GM19193 (cell line): ENCODE measurements around the gene CNTN5.

Source experiments
- POLR2A ChIP-seq: IDR thresholded peaks from 4 replicates; pipeline ENCODE4 v1.6.1; 2011; ENCODE audit not compliant: insufficient read depth, insufficient read length; ENCODE audit errors: extremely low read depth

The CNTN5 gene

DNA sequence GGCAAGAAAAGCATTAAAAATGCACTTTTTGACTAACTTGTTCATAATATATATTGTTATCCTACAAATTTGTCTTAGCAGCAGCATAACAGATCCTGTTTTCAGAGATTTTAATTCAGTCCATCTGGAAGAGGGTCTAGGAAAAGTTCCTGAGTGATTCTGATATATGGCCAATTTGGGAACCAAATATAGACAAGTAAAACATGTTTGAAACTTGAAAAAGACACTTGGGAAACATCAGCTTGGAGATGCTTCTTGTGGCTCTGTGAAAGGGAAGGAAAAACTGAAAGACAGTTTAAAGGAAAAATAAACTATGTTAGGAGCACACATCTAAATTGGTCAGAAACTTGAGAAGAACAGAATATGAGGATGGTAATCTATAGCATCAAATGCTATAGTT lies 697.5 kb downstream of the CNTN5 start:
- no peak for TF ChIP-seq POLR2A

DNA sequence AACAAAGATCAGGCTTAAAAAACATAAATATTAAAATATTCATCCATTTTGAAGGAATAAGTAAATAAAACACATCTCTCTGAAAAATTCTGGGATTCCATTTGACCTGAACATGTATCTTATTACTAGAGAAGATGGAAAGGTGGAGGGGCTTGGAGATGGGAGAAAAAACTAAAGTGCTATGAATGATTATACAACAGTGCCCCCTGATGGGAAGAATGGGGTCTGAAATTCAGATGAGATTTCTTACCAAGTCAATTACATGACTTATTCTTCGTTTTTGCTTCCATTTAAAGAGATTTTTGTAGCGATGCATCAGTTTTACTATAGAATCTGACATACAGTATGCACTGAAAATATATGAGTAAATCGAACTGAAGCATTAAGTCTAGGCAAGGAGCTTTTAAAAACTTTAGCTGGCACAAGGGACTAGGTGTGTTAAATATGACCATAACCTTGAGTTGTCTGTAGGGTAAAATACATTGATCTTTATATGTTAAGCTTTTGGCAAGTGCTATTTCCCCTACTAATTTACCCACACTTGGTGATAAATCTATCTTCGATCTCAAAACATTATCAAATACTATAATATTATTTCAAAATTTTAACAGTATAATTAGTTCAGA lies 718.8 kb downstream of the CNTN5 start:
- no peak for TF ChIP-seq POLR2A

DNA sequence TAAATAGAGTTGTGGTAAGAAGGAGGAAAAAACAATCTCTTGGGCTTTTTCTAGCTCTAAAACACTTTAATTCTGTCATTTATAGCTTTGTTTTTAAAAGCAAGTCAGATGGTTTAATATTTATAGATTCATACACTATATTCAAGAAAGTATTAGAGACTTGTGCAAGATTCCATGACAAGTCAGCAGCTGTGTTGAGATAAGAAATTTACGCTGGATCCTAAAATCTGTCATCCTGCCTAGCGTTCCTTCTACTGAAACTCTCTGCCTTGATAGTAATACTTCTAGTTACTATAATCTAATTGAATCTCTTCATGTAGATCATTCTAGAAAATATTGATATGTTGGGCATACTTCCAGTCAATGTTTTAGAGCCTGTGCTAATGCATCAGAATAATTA lies 721.8 kb downstream of the CNTN5 start:
- TF ChIP-seq POLR2A = no peak

DNA sequence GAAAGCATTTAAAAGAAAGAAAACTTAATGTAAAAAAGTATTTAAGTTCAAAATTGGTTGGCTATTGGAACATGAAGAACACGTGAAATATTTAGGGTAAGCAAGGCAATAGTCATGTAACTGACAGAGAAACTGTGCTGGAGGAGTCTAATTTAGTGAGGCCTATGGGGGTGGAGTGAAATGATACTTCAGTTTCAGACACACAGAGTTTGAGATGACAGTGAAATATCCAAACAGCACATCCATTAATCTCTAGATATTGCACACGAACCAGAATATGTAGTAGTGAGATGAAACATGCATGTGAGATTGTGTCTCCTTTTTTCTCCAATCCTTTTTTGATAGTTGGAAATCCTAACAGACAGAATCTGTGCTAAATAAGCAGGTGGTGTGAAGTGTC lies 739.0 kb downstream of the CNTN5 start:
- TF ChIP-seq POLR2A = no peak

DNA sequence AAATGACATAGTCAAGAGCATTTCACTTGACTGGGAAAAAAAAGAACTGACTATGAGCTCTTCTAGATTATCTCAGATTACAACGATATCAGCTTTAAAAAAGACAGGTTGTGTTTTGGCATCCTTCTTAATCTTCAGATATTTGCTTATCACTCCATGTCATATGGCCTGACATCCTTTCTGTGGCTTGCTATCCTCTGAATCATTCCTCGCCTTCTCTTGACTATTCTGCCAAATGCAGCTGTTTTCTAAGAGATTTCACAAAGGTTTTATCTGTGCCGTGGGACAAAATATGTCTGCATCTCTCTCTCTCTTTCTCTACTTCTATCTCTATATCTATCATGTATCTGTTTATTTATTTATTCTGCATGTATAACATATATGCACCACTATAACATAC lies 746.1 kb downstream of the CNTN5 start:
- TF ChIP-seq POLR2A = no peak

DNA sequence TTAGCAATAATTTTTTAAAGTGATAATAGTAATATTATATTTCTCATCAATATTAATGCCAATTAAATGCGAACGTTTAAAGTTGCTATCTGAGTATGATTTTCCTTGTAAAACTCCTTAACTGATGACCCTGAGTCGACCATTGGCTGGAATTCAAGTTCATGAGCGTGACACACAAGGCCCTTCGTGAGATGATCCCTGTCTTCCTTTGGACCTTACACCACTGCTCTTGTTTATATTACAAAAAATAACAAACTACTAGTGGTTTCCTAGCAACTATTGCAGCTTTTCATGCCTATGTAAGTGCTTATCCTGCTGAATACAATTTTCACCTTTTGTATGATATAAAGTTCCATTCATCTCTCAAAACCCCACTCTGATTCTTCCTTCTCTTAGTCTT lies 752.9 kb downstream of the CNTN5 start:
- TF ChIP-seq POLR2A = no peak

DNA sequence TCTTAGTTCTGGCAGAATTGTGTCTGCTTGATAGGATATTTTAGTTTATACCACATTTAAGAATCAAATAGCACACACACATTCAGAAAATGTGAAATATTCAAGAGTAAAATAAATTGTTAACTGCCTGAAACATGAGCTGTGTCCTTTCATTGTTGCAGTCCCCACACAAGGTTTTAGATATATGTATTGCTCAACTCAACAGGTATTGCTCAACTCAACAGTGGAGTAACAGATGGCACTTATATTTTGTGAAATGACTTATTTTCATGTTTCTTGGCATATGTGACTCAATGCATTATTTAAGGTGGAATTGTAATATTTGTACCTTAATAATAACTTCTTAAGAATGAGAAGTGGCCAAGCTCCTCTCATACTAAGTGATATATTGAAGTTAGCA lies 760.3 kb downstream of the CNTN5 start:
- no peak for TF ChIP-seq POLR2A

DNA sequence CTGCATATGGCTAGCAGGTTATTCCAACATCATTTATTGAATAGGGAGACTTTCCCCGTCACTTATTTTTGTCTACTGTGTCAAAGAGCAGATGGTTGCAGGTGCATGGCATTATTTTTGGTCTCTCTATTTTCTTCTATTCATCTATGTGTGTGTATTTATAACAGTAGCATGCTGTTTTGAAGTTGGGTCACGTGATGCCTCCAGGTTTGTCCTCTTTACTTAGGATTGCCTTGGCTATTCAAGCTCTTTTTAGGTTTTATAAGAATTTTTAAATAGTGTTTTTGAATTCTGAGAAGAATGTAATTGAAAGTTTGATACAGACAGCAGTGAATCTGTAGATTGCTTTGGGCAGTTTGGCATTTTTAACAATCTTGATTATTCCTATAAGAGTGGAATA lies 770.6 kb downstream of the CNTN5 start:
- no peak for TF ChIP-seq POLR2A

DNA sequence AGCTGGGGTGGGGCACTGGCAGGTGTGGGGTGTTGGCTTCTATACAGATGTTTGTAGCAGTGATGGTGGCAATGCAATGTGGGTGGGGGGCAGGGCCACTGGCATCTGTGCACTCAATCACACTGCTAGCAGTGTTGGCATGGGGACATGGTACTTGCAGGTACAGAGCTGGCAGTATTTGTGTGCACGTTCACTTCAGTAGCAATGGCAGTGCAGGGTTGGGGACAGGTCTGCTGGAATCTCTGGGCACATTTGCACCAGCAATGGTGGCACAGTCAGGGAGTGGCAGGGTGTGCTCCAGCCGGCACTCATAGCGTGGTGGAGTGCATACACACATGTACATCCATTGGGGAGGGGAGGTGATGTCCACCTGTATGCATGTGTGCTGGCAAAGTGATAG lies 775.2 kb downstream of the CNTN5 start:
- no peak for TF ChIP-seq POLR2A

DNA sequence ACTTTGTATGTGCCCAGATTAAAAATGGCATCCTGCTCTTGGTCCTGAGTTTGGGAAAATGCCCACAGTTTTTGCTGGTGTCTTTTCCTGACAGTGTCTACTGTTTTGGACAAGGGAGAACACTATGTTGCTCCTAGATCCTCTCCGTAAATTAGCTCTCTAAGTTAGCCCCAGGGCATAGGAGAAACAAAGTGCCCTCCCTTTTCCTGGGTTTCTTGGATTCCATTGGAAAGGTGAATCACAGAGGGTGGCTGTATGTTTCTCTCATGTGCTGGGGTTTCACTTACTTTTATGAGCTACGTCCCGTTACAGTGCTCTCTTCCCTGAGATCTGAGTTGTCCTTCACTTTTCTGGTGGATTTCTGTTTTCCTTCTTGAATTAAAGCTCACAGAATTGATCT lies 782.8 kb downstream of the CNTN5 start:
- no peak for TF ChIP-seq POLR2A

DNA sequence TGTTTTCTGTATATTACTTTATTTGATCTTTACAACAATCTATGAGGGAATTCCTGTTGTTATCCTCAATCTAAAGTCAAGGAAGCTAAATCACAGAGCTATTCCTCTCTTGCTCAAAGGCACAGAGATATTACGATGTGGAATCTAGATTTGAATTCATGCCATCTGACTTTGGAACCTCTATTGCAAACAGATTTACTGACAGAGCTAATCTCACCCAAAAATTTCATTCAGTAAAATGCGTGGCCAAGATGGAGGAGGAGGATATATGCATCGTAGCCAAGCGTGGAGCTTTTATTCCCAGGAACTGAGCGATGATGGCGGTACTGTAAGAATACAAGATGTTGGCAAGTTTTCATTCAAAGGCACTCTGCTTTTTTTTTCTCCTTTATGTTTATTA lies 791.8 kb downstream of the CNTN5 start:
- TF ChIP-seq POLR2A = no peak

DNA sequence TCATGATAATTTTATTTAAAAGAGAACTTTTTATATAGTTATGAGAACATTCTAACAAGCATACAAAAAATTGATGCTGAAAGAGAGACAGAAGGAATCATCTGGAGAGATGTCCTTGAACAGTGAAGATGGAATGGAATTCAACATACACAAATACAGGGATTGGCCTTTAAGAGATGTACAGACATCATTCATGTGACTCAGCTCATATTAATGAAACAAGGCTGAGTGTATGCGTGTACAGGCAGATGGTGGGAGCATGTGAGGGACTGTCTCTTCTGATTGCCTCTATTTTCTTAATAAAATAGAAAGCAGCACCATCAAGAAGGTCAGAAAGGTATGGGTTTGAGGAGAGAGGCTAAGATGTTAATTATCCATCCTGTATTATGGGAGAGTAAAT lies 793.3 kb downstream of the CNTN5 start:
- no peak for TF ChIP-seq POLR2A

DNA sequence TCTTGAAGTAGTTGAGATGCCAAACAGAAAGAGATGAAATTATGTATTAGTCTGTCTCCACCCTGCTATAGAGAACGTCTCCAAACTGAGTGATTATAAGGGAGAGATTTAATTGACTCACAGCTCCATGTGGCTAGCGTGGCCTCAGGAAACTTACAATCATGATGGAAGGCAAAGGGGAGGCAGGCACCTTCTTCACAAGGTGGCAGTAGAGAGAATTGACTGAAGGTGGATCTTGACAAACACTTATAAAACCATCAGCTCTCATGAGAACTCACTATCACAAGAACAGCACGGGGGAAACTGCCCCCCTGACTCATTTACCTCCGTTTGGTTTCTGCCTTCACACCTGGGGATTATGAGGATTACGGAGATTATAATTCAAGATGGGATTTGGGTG lies 794.0 kb downstream of the CNTN5 start:
- no peak for TF ChIP-seq POLR2A

DNA sequence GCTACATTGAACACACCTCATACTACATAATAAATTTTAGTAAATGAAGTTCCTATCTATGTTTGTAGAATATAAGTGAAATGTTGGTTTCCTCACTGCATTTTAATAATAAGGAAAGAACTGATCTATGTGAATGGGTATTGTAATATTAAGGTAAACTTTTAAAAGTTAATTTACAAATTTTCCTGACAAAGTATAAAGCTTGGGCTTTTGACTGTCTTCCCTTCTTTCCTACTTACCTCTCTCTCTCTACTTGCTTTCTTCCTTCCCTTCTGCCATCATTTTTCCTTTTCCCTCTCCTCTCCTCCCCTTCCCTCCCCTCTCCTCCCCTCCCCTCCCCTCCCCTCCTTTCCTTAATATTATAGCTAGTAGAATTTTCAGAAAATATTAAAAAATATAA lies 798.2 kb downstream of the CNTN5 start:
- no peak for TF ChIP-seq POLR2A

DNA sequence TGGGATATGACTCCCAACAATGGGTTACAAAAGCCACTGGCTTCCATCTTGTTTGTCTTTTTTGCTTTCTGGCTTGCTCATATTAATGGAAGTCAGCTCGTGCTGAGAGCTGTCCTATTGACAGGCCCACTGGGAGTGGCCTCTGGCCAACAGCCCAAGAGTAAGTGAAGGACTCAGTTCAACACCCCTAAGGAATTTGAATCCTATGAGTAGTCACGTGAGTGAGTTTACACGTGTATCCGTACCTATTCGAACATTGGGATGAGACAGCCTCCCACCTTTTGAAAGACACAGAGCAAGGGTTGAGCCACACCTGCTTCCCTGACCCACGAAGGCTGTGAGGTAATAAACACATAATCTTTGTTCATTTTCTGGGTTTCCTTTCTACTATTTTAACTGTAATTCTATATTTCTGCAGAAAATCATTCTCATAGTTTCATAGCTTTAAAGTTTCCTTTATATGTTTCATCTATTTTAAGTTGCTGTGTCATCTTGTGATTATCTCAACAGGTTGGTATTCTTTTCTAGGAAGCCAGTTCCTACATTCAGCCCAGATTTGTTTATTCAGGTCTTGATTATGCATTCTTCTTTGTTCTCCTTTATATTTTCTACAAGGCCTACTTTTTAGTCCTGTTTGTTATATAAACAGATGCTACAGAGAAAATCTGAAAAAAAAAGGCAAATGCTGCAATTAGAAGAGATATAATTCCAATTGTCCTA lies 802.3 kb downstream of the CNTN5 start:
- no peak for TF ChIP-seq POLR2A

DNA sequence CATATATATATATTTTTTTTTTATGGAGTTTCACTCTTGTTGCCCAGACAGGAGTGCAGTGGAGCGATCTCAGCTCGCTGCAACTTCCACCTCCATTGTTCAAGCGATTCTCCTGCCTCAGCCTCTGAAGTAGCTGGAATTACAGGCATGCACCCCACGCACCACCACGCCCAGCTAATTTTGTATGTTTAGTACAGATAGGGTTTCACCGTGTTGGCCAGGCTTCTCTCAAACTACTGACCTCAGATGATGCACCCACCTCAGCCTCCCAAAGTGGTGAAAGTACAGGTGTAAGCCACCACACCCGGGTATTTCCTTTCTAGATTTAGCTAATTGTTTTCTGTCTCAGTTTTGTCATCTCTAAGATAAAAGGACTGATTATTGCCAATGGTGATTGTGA lies 821.1 kb downstream of the CNTN5 start:
- TF ChIP-seq POLR2A = no peak

DNA sequence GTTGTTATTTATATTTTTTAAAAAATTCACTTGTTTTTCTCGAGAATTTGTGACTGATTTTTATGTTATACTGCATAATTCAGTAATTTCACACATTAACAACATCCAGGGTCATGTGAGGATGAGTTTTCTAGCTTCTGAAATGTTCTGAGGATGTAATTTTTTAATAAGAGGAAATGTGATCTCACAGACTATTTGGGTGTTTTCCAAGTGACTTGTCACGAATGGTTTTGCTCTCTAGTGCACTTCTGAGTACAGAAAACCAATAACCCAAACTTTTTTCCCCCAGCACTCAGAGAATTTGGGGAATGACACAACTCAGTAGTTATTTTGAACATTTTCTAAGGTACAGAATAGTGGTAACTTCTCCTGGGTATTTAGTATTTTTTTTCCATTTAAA lies 845.2 kb downstream of the CNTN5 start:
- no peak for TF ChIP-seq POLR2A
